KMS-11 (cell line): ENCODE results near the gene ARL10.

Source experiments
- H2AFZ ChIP-seq: fragments of 200-600 bp; sonication (generic); 2 replicates; pipeline ENCODE4 v1.6.1; 2016; ENCODE audit warnings: antibody characterized with exemption, mixed run types, low read depth
- H3K27ac ChIP-seq: fragments of 200-600 bp; sonication (generic); 2 replicates; pipeline ENCODE4 v1.6.1; 2016; ENCODE audit warnings: mild to moderate bottlenecking, mixed run types
- H3K27me3 ChIP-seq: fragments of 200-600 bp; sonication (generic); 2 replicates; pipeline ENCODE4 v1.6.1; 2017; ENCODE audit warnings: mild to moderate bottlenecking, low read depth, mixed run types, moderate library complexity; ENCODE audit not compliant: insufficient read depth
- H3K36me3 ChIP-seq: fragments of 200-600 bp; sonication (generic); 2 replicates; pipeline ENCODE4 v1.6.1; 2017; ENCODE audit warnings: mild to moderate bottlenecking, mixed run types; ENCODE audit not compliant: insufficient read depth
- H3K4me1 ChIP-seq: fragments of 200-600 bp; sonication (generic); 2 replicates; pipeline ENCODE4 v1.6.1; 2016; ENCODE audit warnings: mild to moderate bottlenecking, low read depth, mixed run types; ENCODE audit not compliant: poor library complexity, severe bottlenecking
- H3K4me2 ChIP-seq: fragments of 200-600 bp; sonication (generic); 2 replicates; pipeline ENCODE4 v1.7.0; 2016; ENCODE audit warnings: mild to moderate bottlenecking, mixed run types
- H3K4me3 ChIP-seq: fragments of 200-600 bp; sonication (generic); IDR thresholded peaks from 2 replicates; pipeline ENCODE4 v1.6.1; 2017; ENCODE audit warnings: low read depth, low read length, mixed read lengths; ENCODE audit not compliant: insufficient read depth
- H3K79me2 ChIP-seq: fragments of 200-600 bp; sonication (generic); 2 replicates; pipeline ENCODE4 v1.6.1; 2016; ENCODE audit warnings: low read depth, mixed run types; ENCODE audit not compliant: insufficient read depth
- H3K9ac ChIP-seq: fragments of 200-600 bp; sonication (generic); 2 replicates; pipeline ENCODE4 v1.6.1; 2016; ENCODE audit warnings: mild to moderate bottlenecking, mixed run types
- H4K20me1 ChIP-seq: fragments of 200-600 bp; sonication (generic); 2 replicates; pipeline ENCODE4 v1.6.1; 2016; ENCODE audit warnings: mild to moderate bottlenecking, mixed run types; ENCODE audit not compliant: insufficient read depth
- CTCF ChIP-seq: fragments of 200-600 bp; sonication (generic); conservative IDR thresholded peaks from 2 replicates; pipeline ENCODE4 v1.6.1; 2017; ENCODE audit warnings: low read depth, mild to moderate bottlenecking, antibody characterized with exemption, low read length, moderate library complexity, mixed read lengths

ARL10 gene

GRCh38 chr5:176418251-176418650 is 53.0 kb downstream of the ARL10 start:
- no peaks in the 10 kb centered on the region for H4K20me1 ChIP-seq
- H3K4me3 ChIP-seq = no peak overlapping the region
- no peaks in the 10 kb centered on the region for H3K27me3 ChIP-seq
- H3K4me1 ChIP-seq = peaks cover 17% of the 10 kb centered on the region
- no peaks in the 10 kb centered on the region for H3K36me3 ChIP-seq
- no peak overlapping the region for H3K9ac ChIP-seq
- H3K4me2 ChIP-seq = no peak overlapping the region
- no peak overlapping the region for H2AFZ ChIP-seq
- peaks cover 18% of the 10 kb centered on the region for H3K79me2 ChIP-seq
- no peak overlapping the region for H3K27ac ChIP-seq
- no peak for TF ChIP-seq CTCF

GRCh38 chr5:176420086-176420485 is 54.8 kb downstream of the ARL10 start:
- Histone ChIP-seq H3K36me3 (no peaks in the 10 kb centered on the region), H3K4me3 (no peak overlapping the region)
- TF ChIP-seq CTCF = no peak

GRCh38 chr5:176420972-176421544 is 55.8 kb downstream of the ARL10 start:
- Histone ChIP-seq H4K20me1 (no peaks in the 10 kb centered on the region), H3K27ac (no peak overlapping the region), H3K4me3 (no peak overlapping the region), H3K79me2 (peaks cover under 1% of the 10 kb centered on the region), H2AFZ (no peak overlapping the region), H3K36me3 (no peaks in the 10 kb centered on the region), H3K4me2 (no peak overlapping the region), H3K9ac (no peak overlapping the region), H3K4me1 (peaks cover 8% of the 10 kb centered on the region), H3K27me3 (no peaks in the 10 kb centered on the region)
- no peak for TF ChIP-seq CTCF

More at GRCh38 chr5:176420086-176420485, 54.8 kb downstream of the ARL10 start:
- Histone ChIP-seq H3K9ac (no peak overlapping the region), H3K27me3 (no peaks in the 10 kb centered on the region), H2AFZ (no peak overlapping the region), H3K4me2 (no peak overlapping the region), H3K27ac (no peak overlapping the region), H3K79me2 (peaks cover 10% of the 10 kb centered on the region), H4K20me1 (no peaks in the 10 kb centered on the region), H3K4me1 (peaks cover 12% of the 10 kb centered on the region)

- no peaks in the 10 kb centered on the region for H3K27me3 ChIP-seq
- H3K9ac ChIP-seq = no peak overlapping the region
- no peaks in the 10 kb centered on the region for H4K20me1 ChIP-seq
- H3K36me3 ChIP-seq = no peaks in the 10 kb centered on the region
- H3K4me1 ChIP-seq = no peaks in the 10 kb centered on the region
- H3K79me2 ChIP-seq = no peaks in the 10 kb centered on the region
- no peak overlapping the region for H3K4me3 ChIP-seq
- no peak overlapping the region for H3K27ac ChIP-seq
- H2AFZ ChIP-seq = no peak overlapping the region
- no peak for TF ChIP-seq CTCF
- no peak overlapping the region for H3K4me2 ChIP-seq
Observed at GRCh38 chr5:176424181-176424580, 58.9 kb downstream of the ARL10 start.
